ENCODE measurements around the gene OR2A2.

GRCh38 chr7:144110272-144110671 lies 889 bp downstream of the OR2A2 start:
- TF ChIP-seq, protein P1, sequence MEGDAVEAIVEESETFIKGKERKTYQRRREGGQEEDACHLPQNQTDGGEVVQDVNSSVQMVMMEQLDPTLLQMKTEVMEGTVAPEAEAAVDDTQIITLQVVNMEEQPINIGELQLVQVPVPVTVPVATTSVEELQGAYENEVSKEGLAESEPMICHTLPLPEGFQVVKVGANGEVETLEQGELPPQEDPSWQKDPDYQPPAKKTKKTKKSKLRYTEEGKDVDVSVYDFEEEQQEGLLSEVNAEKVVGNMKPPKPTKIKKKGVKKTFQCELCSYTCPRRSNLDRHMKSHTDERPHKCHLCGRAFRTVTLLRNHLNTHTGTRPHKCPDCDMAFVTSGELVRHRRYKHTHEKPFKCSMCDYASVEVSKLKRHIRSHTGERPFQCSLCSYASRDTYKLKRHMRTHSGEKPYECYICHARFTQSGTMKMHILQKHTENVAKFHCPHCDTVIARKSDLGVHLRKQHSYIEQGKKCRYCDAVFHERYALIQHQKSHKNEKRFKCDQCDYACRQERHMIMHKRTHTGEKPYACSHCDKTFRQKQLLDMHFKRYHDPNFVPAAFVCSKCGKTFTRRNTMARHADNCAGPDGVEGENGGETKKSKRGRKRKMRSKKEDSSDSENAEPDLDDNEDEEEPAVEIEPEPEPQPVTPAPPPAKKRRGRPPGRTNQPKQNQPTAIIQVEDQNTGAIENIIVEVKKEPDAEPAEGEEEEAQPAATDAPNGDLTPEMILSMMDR (IDR thresholded peaks at IDR 0.05; ENCODE audit: extremely low read depth in 1 of 2, insufficient read depth in 1 of 2, low read depth in 1 of 2, low read length in 2 of 2), result no peak
- TF ChIP-seq POLR2AphosphoS5 (IDR thresholded peaks at IDR 0.05; ENCODE audit: insufficient read depth, low read depth, low read length), result no peak
- TF ChIP-seq POLR2A (IDR thresholded peaks at IDR 0.05; ENCODE audit: low read depth, low read length), result no peak
- no peak for TF ChIP-seq JUN (IDR thresholded peaks at IDR 0.05; ENCODE audit: borderline replicate concordance, insufficient read depth, insufficient read length, low read depth)
- no peak for TF ChIP-seq EZH2 (IDR thresholded peaks at IDR 0.05; ENCODE audit: borderline replicate concordance, low read depth, low read length, severe bottlenecking)
- TF ChIP-seq, protein P2, sequence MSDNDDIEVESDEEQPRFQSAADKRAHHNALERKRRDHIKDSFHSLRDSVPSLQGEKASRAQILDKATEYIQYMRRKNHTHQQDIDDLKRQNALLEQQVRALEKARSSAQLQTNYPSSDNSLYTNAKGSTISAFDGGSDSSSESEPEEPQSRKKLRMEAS (IDR thresholded peaks at IDR 0.05; ENCODE audit: insufficient read depth, insufficient read length), result no peak
- no peak for TF ChIP-seq MYC (IDR thresholded peaks at IDR 0.05; ENCODE audit: low read depth, low read length)
- TF ChIP-seq GATA2 (IDR thresholded peaks at IDR 0.05; ENCODE audit: insufficient read depth, insufficient read length, low read depth, low read length), result no peak

All from endothelial cell of umbilical vein (primary cell).